Muscle layer of duodenum (tissue), 2 donors: Measurements from ENCODE around the gene LYRM4.

Source experiments
- H3K27ac ChIP-seq: one replicate; pipeline ENCODE4 v1.7.0; 2013; ENCODE audit warnings: mild to moderate bottlenecking, low read length
- H3K27me3 ChIP-seq: one replicate; pipeline ENCODE4 v1.7.0; 2013; ENCODE audit warnings: low read depth, mild to moderate bottlenecking, control low read depth, low read length
- H3K36me3 ChIP-seq, 2 donors: one replicate each; pipeline ENCODE4 v1.7.0; 2013; ENCODE audit warnings: low read length in 2 of 2, control low read depth in 1 of 2, mild to moderate bottlenecking in 1 of 2; ENCODE audit not compliant: insufficient read depth in 2 of 2, control insufficient read depth in 1 of 2
- H3K4me1 ChIP-seq, 2 donors: one replicate each; pipeline ENCODE4 v1.7.0; 2013; ENCODE audit warnings: low read length in 2 of 2, mild to moderate bottlenecking in 2 of 2, control low read depth in 1 of 2, moderate library complexity in 1 of 2; ENCODE audit not compliant: insufficient read depth in 2 of 2, control insufficient read depth in 1 of 2
- H3K4me3 ChIP-seq, 2 donors: one replicate each; pipeline ENCODE4 v1.7.0; 2013; ENCODE audit warnings: low read length in 2 of 2, low read depth in 1 of 2, mild to moderate bottlenecking in 1 of 2
- H3K9me3 ChIP-seq, 2 donors: one replicate each; pipeline ENCODE4 v1.7.0; 2013; ENCODE audit warnings: low read length in 2 of 2, control low read depth in 1 of 2, mild to moderate bottlenecking in 1 of 2; ENCODE audit not compliant: control insufficient read depth in 1 of 2
- donor health status: healthy.

Gene LYRM4

GRCh38 chr6:5184218-5184617, 76.5 kb downstream of the LYRM4 start:
- H3K27ac ChIP-seq, result no peak overlapping the region
- H3K4me1 ChIP-seq, result no peaks in the 10 kb centered on the region
- H3K9me3 ChIP-seq, result no peaks in the 10 kb centered on the region
- no peaks in the 10 kb centered on the region for H3K36me3 ChIP-seq
- no peak overlapping the region for H3K4me3 ChIP-seq
- H3K27me3 ChIP-seq, result no peaks in the 10 kb centered on the region

GRCh38 chr6:5181510-5182317, 79.0 kb downstream of the LYRM4 start:
- H3K4me3 ChIP-seq, result no peak overlapping the region
- H3K9me3 ChIP-seq, result no peaks in the 10 kb centered on the region
- no peaks in the 10 kb centered on the region for H3K36me3 ChIP-seq
- H3K4me1 ChIP-seq, result no peaks in the 10 kb centered on the region
- no peak overlapping the region for H3K27ac ChIP-seq
- H3K27me3 ChIP-seq, result no peaks in the 10 kb centered on the region

GRCh38 chr6:5180636-5181035, 80.1 kb downstream of the LYRM4 start:
- Histone ChIP-seq H3K4me3 (no peak overlapping the region), H3K4me1 (no peaks in the 10 kb centered on the region), H3K27me3 (no peaks in the 10 kb centered on the region), H3K36me3 (no peaks in the 10 kb centered on the region), H3K27ac (no peak overlapping the region), H3K9me3 (no peaks in the 10 kb centered on the region)

GRCh38 chr6:5179917-5180316, 80.8 kb downstream of the LYRM4 start:
- Histone ChIP-seq H3K9me3 (no peaks in the 10 kb centered on the region), H3K4me1 (no peaks in the 10 kb centered on the region), H3K4me3 (no peak overlapping the region), H3K27me3 (no peaks in the 10 kb centered on the region), H3K27ac (no peak overlapping the region), H3K36me3 (no peaks in the 10 kb centered on the region)

GRCh38 chr6:5178806-5179205, 81.9 kb downstream of the LYRM4 start:
- Histone ChIP-seq H3K4me1 (no peaks in the 10 kb centered on the region), H3K36me3 (no peaks in the 10 kb centered on the region), H3K9me3 (no peaks in the 10 kb centered on the region), H3K27ac (no peak overlapping the region), H3K4me3 (no peak overlapping the region), H3K27me3 (no peaks in the 10 kb centered on the region)

GRCh38 chr6:5175635-5176034, 85.1 kb downstream of the LYRM4 start:
- no peaks in the 10 kb centered on the region for H3K27me3 ChIP-seq
- no peaks in the 10 kb centered on the region for H3K4me1 ChIP-seq
- no peak overlapping the region for H3K4me3 ChIP-seq
- H3K36me3 ChIP-seq, result no peaks in the 10 kb centered on the region
- H3K9me3 ChIP-seq, result no peaks in the 10 kb centered on the region
- no peak overlapping the region for H3K27ac ChIP-seq

GRCh38 chr6:5174756-5175549, 85.8 kb downstream of the LYRM4 start:
- Histone ChIP-seq H3K9me3 (no peaks in the 10 kb centered on the region), H3K27me3 (no peaks in the 10 kb centered on the region), H3K36me3 (no peaks in the 10 kb centered on the region), H3K4me3 (no peak overlapping the region), H3K4me1 (no peaks in the 10 kb centered on the region), H3K27ac (no peak overlapping the region)

- Histone ChIP-seq H3K27me3 (no peaks in the 10 kb centered on the region), H3K27ac (no peak overlapping the region), H3K4me3 (no peak overlapping the region), H3K36me3 (no peaks in the 10 kb centered on the region), H3K9me3 (no peaks in the 10 kb centered on the region), H3K4me1 (no peaks in the 10 kb centered on the region)
These were observed 86.5 kb downstream of the LYRM4 start for GRCh38 chr6:5174244-5174643.

- Histone ChIP-seq H3K27me3 (no peaks in the 10 kb centered on the region), H3K4me3 (no peak overlapping the region), H3K9me3 (no peaks in the 10 kb centered on the region), H3K4me1 (no peaks in the 10 kb centered on the region), H3K27ac (no peak overlapping the region), H3K36me3 (no peaks in the 10 kb centered on the region)
These were observed 86.9 kb downstream of the LYRM4 start for GRCh38 chr6:5173810-5174209.

GRCh38 chr6:5172897-5173474, 87.8 kb downstream of the LYRM4 start:
- Histone ChIP-seq H3K27me3 (no peaks in the 10 kb centered on the region), H3K36me3 (no peaks in the 10 kb centered on the region), H3K27ac (no peak overlapping the region), H3K4me1 (no peaks in the 10 kb centered on the region), H3K9me3 (no peaks in the 10 kb centered on the region), H3K4me3 (no peak overlapping the region)

- Histone ChIP-seq H3K36me3 (no peaks in the 10 kb centered on the region), H3K4me3 (no peak overlapping the region), H3K4me1 (no peaks in the 10 kb centered on the region), H3K27me3 (no peaks in the 10 kb centered on the region), H3K9me3 (no peaks in the 10 kb centered on the region), H3K27ac (no peak overlapping the region)
These were observed 88.6 kb downstream of the LYRM4 start for GRCh38 chr6:5172041-5172653.
